H1 (cell line): ENCODE measurements around the gene PPP2R3A.
A peak's percentile ranks its signal among the peaks of the same experiment; 100 is the strongest.

Experiments
- EP300 ChIP-seq, 2 experiments: IDR thresholded peaks; 1 replicate in 1 of 2; 2 replicates in 1 of 2; pipeline ENCODE4 v1.6.1; 2011 to 2012; ENCODE audit warnings: low read depth in 2 of 2, low read length in 2 of 2, mild to moderate bottlenecking in 2 of 2, borderline replicate concordance in 1 of 2, inconsistent platforms in 1 of 2, moderate library complexity in 1 of 2
- EZH2 ChIP-seq: fragments of 200-600 bp; sonication (generic); IDR thresholded peaks from 2 replicates; pipeline ENCODE4 v1.7.1; 2012; ENCODE audit warnings: low read depth, mild to moderate bottlenecking, moderate library complexity, low read length, inconsistent platforms; ENCODE audit not compliant: severe bottlenecking
- GTF2F1 ChIP-seq: IDR thresholded peaks from 2 replicates; pipeline ENCODE4 v1.6.1; 2012; ENCODE audit warnings: low read depth, low read length, improper control_type of control experiment, borderline replicate concordance
- KDM1A ChIP-seq: fragments of 200-600, 300-600 bp; sonication (generic); IDR thresholded peaks from 2 replicates; pipeline ENCODE4 v1.7.1; 2016; ENCODE audit warnings: mild to moderate bottlenecking, low read length, borderline replicate concordance
- POLR2A ChIP-seq, 2 experiments: IDR thresholded peaks; 1 replicate in 1 of 2; 2 replicates in 1 of 2; pipeline ENCODE4 v1.6.1; 2011; ENCODE audit warnings: low read depth in 2 of 2, low read length in 2 of 2, mild to moderate bottlenecking in 2 of 2; ENCODE audit errors: control extremely low read depth in 1 of 2
- POLR2AphosphoS5 ChIP-seq: IDR thresholded peaks from 2 replicates; pipeline ENCODE4 v1.6.1; 2011; ENCODE audit warnings: low read depth, low read length
- RBBP5 ChIP-seq: IDR thresholded peaks from 2 replicates; pipeline ENCODE4 v1.7.1; 2012; ENCODE audit warnings: low read depth, mild to moderate bottlenecking, inconsistent platforms, low read length, moderate library complexity, borderline replicate concordance
- SP1 ChIP-seq: IDR thresholded peaks from 2 replicates; pipeline ENCODE4 v1.6.1; 2011; ENCODE audit warnings: low read depth, low read length
- SRF ChIP-seq: IDR thresholded peaks from 2 replicates; pipeline ENCODE4 v1.6.1; 2011; ENCODE audit warnings: mild to moderate bottlenecking, low read depth, low read length, moderate library complexity
- TBP ChIP-seq: IDR thresholded peaks from 2 replicates; pipeline ENCODE4 v1.6.1; 2011; ENCODE audit warnings: low read depth, low read length, improper control_type of control experiment
- ZNF274 ChIP-seq: IDR thresholded peaks from 2 replicates; pipeline ENCODE4 v1.7.0; 2012; ENCODE audit warnings: low read length, borderline replicate concordance; ENCODE audit errors: extremely low read depth
- TF ChIP-seq, protein P1 (sequence below), 3 experiments: IDR thresholded peaks; 1 replicate in 2 of 3; 2 replicates in 1 of 3; pipeline versions ENCODE4 v1.5.1 to v1.6.1; 2011; ENCODE audit warnings: low read length in 3 of 3, mild to moderate bottlenecking in 3 of 3, inconsistent platforms in 2 of 3, low read depth in 1 of 3, moderate library complexity in 1 of 3; ENCODE audit not compliant: insufficient read depth in 1 of 3; ENCODE audit errors: control extremely low read depth in 1 of 3

DNA sequence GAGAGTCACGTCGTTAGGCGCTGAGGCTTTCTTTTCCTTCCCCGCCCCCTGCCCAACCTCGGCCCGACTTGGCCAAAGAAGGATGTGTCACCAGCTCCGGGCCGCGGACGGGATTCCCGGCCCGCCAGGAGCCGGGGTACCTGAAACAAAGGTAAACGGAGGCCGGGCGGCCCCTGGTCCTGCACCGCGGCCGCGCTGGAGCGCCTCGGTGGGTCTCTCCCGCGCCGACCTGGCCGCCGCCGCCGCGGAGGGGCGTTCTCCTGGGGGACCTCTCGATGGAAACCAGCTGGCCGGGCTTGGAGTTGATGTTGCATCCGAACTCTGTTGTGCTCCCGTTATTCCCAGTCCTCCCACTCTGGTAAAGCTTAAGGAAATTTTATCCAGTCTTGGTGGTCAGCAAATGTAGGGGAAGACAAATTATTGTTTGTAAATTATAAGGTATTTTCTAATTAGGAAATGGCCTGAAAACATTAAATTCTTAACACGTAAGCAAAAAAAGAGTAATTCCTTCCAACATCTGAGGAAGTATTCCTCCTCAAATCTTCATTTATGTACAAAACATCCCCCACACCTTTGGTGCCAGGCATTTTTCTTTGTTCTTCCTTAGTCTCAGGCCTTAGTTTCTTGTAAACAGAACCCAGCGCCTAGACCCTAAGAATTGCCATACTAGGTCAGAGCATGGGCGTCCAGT, 888 bp downstream of the PPP2R3A start:
- TF ChIP-seq, protein P1, sequence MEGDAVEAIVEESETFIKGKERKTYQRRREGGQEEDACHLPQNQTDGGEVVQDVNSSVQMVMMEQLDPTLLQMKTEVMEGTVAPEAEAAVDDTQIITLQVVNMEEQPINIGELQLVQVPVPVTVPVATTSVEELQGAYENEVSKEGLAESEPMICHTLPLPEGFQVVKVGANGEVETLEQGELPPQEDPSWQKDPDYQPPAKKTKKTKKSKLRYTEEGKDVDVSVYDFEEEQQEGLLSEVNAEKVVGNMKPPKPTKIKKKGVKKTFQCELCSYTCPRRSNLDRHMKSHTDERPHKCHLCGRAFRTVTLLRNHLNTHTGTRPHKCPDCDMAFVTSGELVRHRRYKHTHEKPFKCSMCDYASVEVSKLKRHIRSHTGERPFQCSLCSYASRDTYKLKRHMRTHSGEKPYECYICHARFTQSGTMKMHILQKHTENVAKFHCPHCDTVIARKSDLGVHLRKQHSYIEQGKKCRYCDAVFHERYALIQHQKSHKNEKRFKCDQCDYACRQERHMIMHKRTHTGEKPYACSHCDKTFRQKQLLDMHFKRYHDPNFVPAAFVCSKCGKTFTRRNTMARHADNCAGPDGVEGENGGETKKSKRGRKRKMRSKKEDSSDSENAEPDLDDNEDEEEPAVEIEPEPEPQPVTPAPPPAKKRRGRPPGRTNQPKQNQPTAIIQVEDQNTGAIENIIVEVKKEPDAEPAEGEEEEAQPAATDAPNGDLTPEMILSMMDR (IDR thresholded peaks at IDR 0.05; ENCODE audit: control extremely low read depth in 1 of 3, insufficient read depth in 1 of 3, low read depth in 1 of 3, low read length in 3 of 3) = no peak
- TF ChIP-seq SP1 = no peak
- TF ChIP-seq EZH2 = no peak
- TF ChIP-seq SRF = no peak
- no peak for TF ChIP-seq EP300 (IDR thresholded peaks at IDR 0.05; ENCODE audit: borderline replicate concordance in 1 of 2, low read depth in 2 of 2, low read length in 2 of 2)
- TF ChIP-seq TBP = no peak
- TF ChIP-seq KDM1A = no peak
- no peak for TF ChIP-seq GTF2F1
- TF ChIP-seq POLR2AphosphoS5 = no peak
- no peak for TF ChIP-seq ZNF274
- peak in 1 of 2 experiments; percentile 62; a peak in 2 of 3 replicates for TF ChIP-seq POLR2A (IDR thresholded peaks at IDR 0.05; ENCODE audit: control extremely low read depth in 1 of 2, low read depth in 2 of 2, low read length in 2 of 2)
- no peak for TF ChIP-seq RBBP5
